ENCODE data around the gene CXCL10. TPM values are rescaled to one million over a fixed set of nuclear protein-coding genes. Genes with fewer than 3 reads are reported as not detected.
"Not testable (repeated sequence)": the region's sequence is repeated elsewhere in the genome, so short reads cannot be mapped to it uniquely, and the experiment has no call there.

Gene CXCL10
- total RNA-seq, 2 experiments from 2014 or later: not detected

- no peaks in the 10 kb centered on the region for H3K9me3 Mint-ChIP-seq
- intact Hi-C loops (cut with DNase I, micrococcal nuclease): no loop called here
- Histone ChIP-seq H3K36me3 (ENCODE audit: insufficient read depth, low read length) (no peaks in the 10 kb centered on the region), H3K4me3 (ENCODE audit: low read length) (no peak overlapping the region), H3K27me3 (ENCODE audit: control insufficient read depth in 1 of 2, insufficient read depth in 2 of 2, low read length in 2 of 2) (no peaks in the 10 kb centered on the region), H3K27ac (ENCODE audit: low read depth in 1 of 2, low read length in 2 of 2) (no peak overlapping the region), H3K4me1 (ENCODE audit: insufficient read depth, low read length) (no peaks in the 10 kb centered on the region), H3K9me3 (ENCODE audit: control insufficient read depth in 1 of 2, insufficient read depth in 1 of 2, low read length in 2 of 2) (no peaks in the 10 kb centered on the region)
- ATAC-seq (ENCODE audit: poor library complexity): no peak
- no peaks in the 10 kb centered on the region for H3K27me3 Mint-ChIP-seq
- H3K4me3 Mint-ChIP-seq: no peak overlapping the region
- H3K27ac Mint-ChIP-seq: no peak overlapping the region
- TF ChIP-seq, protein P1, sequence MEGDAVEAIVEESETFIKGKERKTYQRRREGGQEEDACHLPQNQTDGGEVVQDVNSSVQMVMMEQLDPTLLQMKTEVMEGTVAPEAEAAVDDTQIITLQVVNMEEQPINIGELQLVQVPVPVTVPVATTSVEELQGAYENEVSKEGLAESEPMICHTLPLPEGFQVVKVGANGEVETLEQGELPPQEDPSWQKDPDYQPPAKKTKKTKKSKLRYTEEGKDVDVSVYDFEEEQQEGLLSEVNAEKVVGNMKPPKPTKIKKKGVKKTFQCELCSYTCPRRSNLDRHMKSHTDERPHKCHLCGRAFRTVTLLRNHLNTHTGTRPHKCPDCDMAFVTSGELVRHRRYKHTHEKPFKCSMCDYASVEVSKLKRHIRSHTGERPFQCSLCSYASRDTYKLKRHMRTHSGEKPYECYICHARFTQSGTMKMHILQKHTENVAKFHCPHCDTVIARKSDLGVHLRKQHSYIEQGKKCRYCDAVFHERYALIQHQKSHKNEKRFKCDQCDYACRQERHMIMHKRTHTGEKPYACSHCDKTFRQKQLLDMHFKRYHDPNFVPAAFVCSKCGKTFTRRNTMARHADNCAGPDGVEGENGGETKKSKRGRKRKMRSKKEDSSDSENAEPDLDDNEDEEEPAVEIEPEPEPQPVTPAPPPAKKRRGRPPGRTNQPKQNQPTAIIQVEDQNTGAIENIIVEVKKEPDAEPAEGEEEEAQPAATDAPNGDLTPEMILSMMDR (IDR thresholded peaks at IDR 0.05): no peak
- POLR2A ChIA-PET: no interaction called here
- H3K4me1 Mint-ChIP-seq (ENCODE audit: low read depth): no peaks in the 10 kb centered on the region
- DNase-seq: no peak
- CTCF ChIA-PET: no interaction called here
- H3K36me3 Mint-ChIP-seq (ENCODE audit: low read depth): no peaks in the 10 kb centered on the region
These were observed 23.0 kb downstream of the CXCL10 start for GRCh38 chr4:76000279-76000678.

- DNase-seq; H3K4me3 ChIP-seq (ENCODE audit: low read length); H3K4me1 ChIP-seq (ENCODE audit: insufficient read depth, low read length); H3K4me1 Mint-ChIP-seq (ENCODE audit: low read depth); H3K36me3 Mint-ChIP-seq (ENCODE audit: low read depth); ATAC-seq (ENCODE audit: poor library complexity); H3K4me3 Mint-ChIP-seq; H3K36me3 ChIP-seq (ENCODE audit: insufficient read depth, low read length); H3K27ac Mint-ChIP-seq; CTCF ChIA-PET; POLR2A ChIA-PET; H3K27me3 Mint-ChIP-seq; H3K27me3 ChIP-seq (ENCODE audit: control insufficient read depth in 1 of 2, insufficient read depth in 2 of 2, low read length in 2 of 2); H3K27ac ChIP-seq (ENCODE audit: low read depth in 1 of 2, low read length in 2 of 2); H3K9me3 ChIP-seq (ENCODE audit: control insufficient read depth in 1 of 2, insufficient read depth in 1 of 2, low read length in 2 of 2); H3K9me3 Mint-ChIP-seq: not testable (repeated sequence)
- intact Hi-C loops (cut with DNase I, micrococcal nuclease): loop anchor here in 1 of 2 experiments (10.0 kb wide), 2 partner anchors 484 to 506 kb away; partner anchors contain the start of genes RCHY1 and THAP6
These were observed 24.7 kb downstream of the CXCL10 start for GRCh38 chr4:75998525-75999147.

- intact Hi-C loops (cut with DNase I, micrococcal nuclease): loop anchor here in 1 of 2 experiments (10.0 kb wide), 2 partner anchors 483 to 507 kb away; partner anchors contain the start of genes RCHY1 and THAP6
- Histone ChIP-seq H3K9me3 (ENCODE audit: control insufficient read depth in 1 of 2, insufficient read depth in 1 of 2, low read length in 2 of 2) (no peaks in the 10 kb centered on the region), H3K4me1 (ENCODE audit: insufficient read depth, low read length) (no peaks in the 10 kb centered on the region), H3K27ac (ENCODE audit: low read depth in 1 of 2, low read length in 2 of 2) (no peak overlapping the region), H3K4me3 (ENCODE audit: low read length) (no peak overlapping the region), H3K27me3 (ENCODE audit: control insufficient read depth in 1 of 2, insufficient read depth in 2 of 2, low read length in 2 of 2) (no peaks in the 10 kb centered on the region), H3K36me3 (ENCODE audit: insufficient read depth, low read length) (no peaks in the 10 kb centered on the region)
- Mint-ChIP-seq H3K9me3 (no peaks in the 10 kb centered on the region), H3K27me3 (no peaks in the 10 kb centered on the region), H3K36me3 (ENCODE audit: low read depth) (no peaks in the 10 kb centered on the region), H3K4me3 (no peak overlapping the region), H3K27ac (no peak overlapping the region), H3K4me1 (ENCODE audit: low read depth) (no peaks in the 10 kb centered on the region)
- ChIA-PET CTCF (no interaction called here), POLR2A (no interaction called here)
- TF ChIP-seq, protein P1 (IDR thresholded peaks at IDR 0.05): no peak
- ATAC-seq (ENCODE audit: poor library complexity): no peak
- no peak for DNase-seq
These were observed 25.4 kb downstream of the CXCL10 start for GRCh38 chr4:75997946-75998345.

GRCh38 chr4:75997081-75997480, 26.2 kb downstream of the CXCL10 start:
- H3K27me3 ChIP-seq (ENCODE audit: control insufficient read depth in 1 of 2, insufficient read depth in 2 of 2, low read length in 2 of 2): no peaks in the 10 kb centered on the region
- POLR2A ChIA-PET: no interaction called here
- CTCF ChIA-PET: no interaction called here
- DNase-seq (no peak), ATAC-seq (ENCODE audit: poor library complexity) (no peak)
- intact Hi-C loops (cut with DNase I, micrococcal nuclease): loop anchor here in 1 of 2 experiments (10.0 kb wide), 2 partner anchors 482 to 508 kb away; partner anchors contain the start of genes RCHY1 and THAP6
- H3K27ac ChIP-seq (ENCODE audit: low read depth in 1 of 2, low read length in 2 of 2): no peak overlapping the region
- Mint-ChIP-seq H3K27ac (no peak overlapping the region), H3K9me3 (no peaks in the 10 kb centered on the region), H3K4me1 (ENCODE audit: low read depth) (no peaks in the 10 kb centered on the region), H3K36me3 (ENCODE audit: low read depth) (no peaks in the 10 kb centered on the region), H3K27me3 (no peaks in the 10 kb centered on the region), H3K4me3 (no peak overlapping the region)
- H3K4me1 ChIP-seq (ENCODE audit: insufficient read depth, low read length): no peaks in the 10 kb centered on the region
- no peak overlapping the region for H3K4me3 ChIP-seq (ENCODE audit: low read length)
- no peaks in the 10 kb centered on the region for H3K9me3 ChIP-seq (ENCODE audit: control insufficient read depth in 1 of 2, insufficient read depth in 1 of 2, low read length in 2 of 2)
- H3K36me3 ChIP-seq (ENCODE audit: insufficient read depth, low read length): no peaks in the 10 kb centered on the region
- TF ChIP-seq, protein P1 (IDR thresholded peaks at IDR 0.05): no peak
